SU-DHL-6 (cell line): ENCODE measurements around the gene KRTAP1-5.

ENCODE experiments used
- EZH2phosphoT487 ChIP-seq: fragments of 200-600 bp; sonication (generic), shearing (Covaris generic); conservative IDR thresholded peaks from 2 replicates; pipeline ENCODE4 v1.6.1; 2018; ENCODE audit warnings: mild to moderate bottlenecking, antibody characterized with exemption, low read length, moderate library complexity, mixed read lengths
- TF ChIP-seq, protein P1 (sequence below): fragments of 200-600 bp; sonication (generic); IDR thresholded peaks from one replicate; pipeline ENCODE4 v1.5.1; 2017; ENCODE audit warnings: antibody characterized with exemption, mild to moderate bottlenecking, low read length, moderate library complexity; ENCODE audit not compliant: insufficient read depth, poor library complexity, severe bottlenecking

DNA sequence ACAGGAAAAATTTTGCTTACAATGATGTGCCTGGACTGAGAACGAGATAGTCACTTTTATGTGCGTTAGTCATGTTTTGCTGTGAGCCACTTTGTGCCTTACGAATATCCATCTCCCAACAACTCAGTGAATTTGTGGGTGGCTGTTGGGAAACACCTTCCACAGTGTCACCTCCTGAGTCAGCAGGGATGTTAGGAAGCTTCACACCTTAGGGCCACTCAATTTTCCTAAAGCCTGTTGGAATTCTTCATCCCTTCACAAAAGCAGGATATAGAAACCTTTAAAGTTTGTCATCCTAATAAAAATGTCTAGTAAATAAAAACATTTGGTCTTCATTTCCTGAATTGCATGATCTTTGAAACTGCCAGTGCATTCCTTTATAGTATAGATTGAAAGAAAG lies 13.8 kb downstream of the KRTAP1-5 start:
- TF ChIP-seq, protein P1, sequence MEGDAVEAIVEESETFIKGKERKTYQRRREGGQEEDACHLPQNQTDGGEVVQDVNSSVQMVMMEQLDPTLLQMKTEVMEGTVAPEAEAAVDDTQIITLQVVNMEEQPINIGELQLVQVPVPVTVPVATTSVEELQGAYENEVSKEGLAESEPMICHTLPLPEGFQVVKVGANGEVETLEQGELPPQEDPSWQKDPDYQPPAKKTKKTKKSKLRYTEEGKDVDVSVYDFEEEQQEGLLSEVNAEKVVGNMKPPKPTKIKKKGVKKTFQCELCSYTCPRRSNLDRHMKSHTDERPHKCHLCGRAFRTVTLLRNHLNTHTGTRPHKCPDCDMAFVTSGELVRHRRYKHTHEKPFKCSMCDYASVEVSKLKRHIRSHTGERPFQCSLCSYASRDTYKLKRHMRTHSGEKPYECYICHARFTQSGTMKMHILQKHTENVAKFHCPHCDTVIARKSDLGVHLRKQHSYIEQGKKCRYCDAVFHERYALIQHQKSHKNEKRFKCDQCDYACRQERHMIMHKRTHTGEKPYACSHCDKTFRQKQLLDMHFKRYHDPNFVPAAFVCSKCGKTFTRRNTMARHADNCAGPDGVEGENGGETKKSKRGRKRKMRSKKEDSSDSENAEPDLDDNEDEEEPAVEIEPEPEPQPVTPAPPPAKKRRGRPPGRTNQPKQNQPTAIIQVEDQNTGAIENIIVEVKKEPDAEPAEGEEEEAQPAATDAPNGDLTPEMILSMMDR: no peak
- no peak for TF ChIP-seq EZH2phosphoT487
